ENCODE measurements around the gene ANKRD2.
A peak's percentile ranks its signal among the peaks of the same experiment; 100 is the strongest.
"Not testable (repeated sequence)": the region's sequence is repeated elsewhere in the genome, so short reads cannot be mapped to it uniquely, and the experiment has no call there.

ANKRD2 gene

GRCh38 chr10:97546456-97547270 lies 25.9 kb upstream of the ANKRD2 start:
- DNase-seq (ENCODE audit: low spot score), result no peak

DNA sequence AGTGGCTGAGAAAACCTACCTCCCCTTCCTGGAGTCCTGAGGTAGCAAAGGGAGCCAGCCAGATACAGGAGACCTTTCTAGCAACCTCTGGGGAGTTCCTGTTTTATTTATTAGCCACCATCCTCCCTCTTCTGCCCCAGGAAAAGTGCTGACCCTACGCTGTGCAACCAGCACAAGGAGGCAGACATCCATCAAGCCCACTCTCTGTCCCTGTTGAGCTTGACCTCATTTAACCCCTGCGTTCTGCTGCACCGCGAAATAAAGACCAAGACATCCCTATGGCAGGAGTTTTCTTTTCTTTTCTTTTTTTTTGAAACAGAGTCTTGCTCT lies 25.3 kb upstream of the ANKRD2 start:
- DNase-seq (ENCODE audit: low spot score), result no peak

DNA sequence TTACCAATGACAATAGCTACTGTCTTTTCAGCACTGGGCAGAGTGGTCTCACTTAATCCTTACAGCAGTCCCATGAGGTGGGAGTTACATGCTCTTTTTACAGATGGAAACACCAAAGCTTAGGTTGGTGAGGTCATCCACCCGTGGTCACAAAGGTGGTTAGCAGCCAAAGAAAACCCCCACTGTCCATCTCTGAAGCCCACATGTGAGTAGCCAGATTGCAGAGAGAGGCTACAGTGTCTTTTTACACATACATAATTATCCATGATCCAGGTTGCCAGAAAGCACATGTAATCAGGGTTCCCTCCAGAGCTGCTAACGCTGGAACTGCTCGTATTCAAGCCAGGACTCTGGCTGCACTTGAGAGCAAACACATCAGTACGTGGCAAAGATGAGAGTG lies 24.6 kb upstream of the ANKRD2 start:
- no peak for DNase-seq (ENCODE audit: low spot score)

DNA sequence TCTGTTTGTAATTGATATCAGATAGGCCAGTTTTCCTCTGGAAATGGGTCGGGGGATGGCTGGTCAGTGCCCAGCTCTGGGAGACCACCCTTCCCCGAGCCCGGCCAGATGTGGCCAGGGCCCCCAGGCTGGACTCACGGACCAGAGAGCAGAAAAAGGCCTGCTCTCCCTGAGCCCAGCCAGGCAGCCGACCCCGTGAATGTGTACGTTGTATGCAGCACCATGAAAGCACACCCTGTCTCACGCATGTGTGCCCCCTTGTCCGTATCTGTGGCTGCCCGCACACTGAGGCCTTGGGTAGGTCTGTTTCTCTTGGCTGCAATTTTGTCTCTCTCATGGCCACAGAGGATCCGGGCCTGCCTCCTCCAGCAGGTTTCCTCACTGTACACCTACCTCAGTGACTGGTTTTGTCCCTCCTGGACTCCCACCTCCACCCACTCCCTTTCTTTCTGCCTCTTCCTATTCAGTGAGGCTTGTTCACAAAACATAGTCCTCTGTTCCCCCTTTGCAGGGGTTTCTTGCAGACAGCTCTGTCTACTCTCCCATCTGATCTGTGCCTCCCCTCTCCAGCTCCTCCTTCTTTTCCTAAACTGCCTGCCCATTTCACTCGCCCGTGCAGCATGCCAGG lies 23.6 kb upstream of the ANKRD2 start:
- no peak for DNase-seq (ENCODE audit: low spot score)

- DNase-seq (ENCODE audit: low spot score), result no peak
Observed at GRCh38 chr10:97549587-97550322, 22.8 kb upstream of the ANKRD2 start.

- DNase-seq (ENCODE audit: low spot score), result no peak
Observed at GRCh38 chr10:97550336-97551149, 22.0 kb upstream of the ANKRD2 start.

GRCh38 chr10:97551271-97551670 lies 21.3 kb upstream of the ANKRD2 start:
- DNase-seq (ENCODE audit: low spot score), result no peak

DNA sequence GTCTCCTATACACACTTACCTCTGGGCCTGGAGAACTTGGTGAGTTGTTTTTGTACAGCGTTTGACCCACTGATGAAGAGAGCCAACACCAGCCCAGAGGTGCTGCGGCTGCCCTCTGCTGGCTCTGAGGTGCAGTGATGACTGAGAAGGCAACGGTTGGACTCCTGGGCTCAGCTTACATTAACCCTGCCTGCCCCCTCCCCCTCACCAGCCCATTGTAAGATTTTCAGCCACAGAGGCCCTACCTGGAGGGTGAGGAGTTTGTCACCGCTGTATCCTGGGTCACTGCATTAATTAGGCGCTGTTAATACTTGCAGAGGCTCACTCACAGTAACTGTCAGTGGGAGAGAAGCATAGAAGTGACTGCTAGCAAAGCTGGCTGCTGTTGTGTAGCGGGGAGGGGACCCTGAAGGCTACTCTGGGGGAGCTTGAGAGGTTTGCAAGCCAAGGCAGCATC lies 19.0 kb upstream of the ANKRD2 start:
- DNase-seq (ENCODE audit: low spot score), result peak; percentile 54

- DNase-seq (ENCODE audit: low spot score), result not testable (repeated sequence)
Observed at GRCh38 chr10:97554336-97554735, 18.2 kb upstream of the ANKRD2 start.

DNA sequence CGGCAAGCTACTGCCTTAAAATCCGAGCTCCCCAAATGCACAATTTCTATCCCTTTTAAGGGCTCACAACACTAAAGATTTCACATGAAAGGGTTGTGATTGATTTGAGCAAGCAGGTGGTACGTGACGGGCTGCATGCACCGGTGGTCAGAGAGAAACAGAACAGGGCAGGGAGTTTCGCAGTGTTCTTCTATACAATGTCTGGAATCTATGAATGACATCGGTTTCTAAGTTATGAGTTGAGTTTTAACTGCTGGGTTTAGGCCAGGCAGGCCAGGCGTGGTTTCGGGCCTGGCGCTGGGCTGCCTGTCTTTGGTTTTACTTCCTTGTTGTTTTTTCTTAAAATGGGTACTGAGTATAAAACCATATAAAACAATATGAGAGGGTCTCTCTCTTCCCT lies 17.0 kb upstream of the ANKRD2 start:
- DNase-seq (ENCODE audit: low spot score), result not testable (repeated sequence)

- not testable (repeated sequence) for DNase-seq (ENCODE audit: low spot score)
Observed at GRCh38 chr10:97560731-97561381, 11.7 kb upstream of the ANKRD2 start.

DNA sequence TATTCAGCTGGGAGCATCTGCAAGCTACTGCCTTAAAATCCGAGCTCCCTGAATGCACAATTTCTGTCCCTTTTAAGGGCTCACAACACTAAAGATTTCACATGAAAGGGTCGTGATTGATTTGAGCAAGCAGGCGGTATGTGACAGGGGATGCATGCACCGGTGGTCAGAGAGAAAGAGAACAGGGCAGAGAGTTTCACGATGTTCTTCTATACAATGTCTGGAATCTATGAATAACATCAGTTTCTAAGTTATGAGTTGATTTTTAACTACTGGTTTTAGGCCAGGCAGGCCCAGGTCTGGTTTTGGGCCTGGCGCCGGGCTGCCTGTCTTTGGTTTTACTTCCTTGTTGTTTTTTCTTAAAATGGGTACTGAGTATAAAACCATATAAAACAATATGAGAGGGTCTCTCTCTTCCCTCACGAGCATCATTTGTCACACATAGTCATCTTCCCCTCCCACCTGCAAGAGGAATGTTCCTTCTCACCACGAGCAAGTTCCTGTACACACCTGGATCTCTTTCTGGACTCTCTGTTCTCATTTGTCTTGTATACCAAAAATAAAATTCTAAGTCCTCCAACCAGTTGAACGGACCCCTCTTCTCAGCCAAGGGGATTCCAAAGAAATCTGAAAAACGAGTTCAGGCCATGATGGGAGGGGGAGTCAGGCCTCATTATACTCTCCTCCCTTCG lies 11.0 kb upstream of the ANKRD2 start:
- DNase-seq (ENCODE audit: low spot score), result not testable (repeated sequence)

DNA sequence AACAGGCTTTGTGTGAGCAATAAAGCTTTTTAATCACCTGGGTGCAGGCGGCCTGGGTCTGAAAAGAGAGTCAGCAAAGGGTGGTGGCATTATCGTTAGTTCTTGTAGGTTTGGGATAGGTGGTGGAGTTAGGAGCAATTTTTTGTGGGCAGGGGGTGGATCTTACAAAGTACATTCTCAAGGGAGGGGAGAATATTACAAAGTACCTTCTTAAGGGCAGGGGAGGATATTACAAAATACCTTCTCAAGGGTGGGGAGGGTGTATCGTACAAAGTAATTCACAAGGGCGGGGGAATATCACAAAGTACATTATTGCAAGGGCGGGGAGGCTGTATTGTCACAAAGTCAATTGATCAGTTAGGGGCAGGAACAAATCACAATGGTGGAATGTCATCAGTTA lies 10.2 kb upstream of the ANKRD2 start:
- DNase-seq (ENCODE audit: low spot score), result not testable (repeated sequence)

DNA sequence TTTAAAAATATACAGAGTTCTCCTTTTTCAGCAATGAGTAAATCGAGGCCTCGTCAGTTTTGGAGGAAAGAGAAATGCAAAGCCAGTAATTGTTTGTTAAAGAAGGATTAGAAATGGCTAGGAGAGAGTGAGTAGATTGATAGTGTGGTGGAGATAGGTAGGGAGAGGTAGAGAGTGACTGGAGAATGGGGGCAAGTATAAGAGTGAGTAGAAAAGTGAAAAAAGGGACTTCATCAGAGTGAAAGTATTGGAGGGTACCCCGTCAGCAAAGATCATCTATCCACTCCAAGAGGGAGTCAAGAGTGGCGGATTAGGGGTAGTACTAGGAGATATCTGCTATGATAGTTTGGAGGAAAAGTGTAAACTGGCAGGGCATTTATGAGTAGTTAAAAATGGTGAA lies 9.2 kb upstream of the ANKRD2 start:
- no peak for DNase-seq (ENCODE audit: low spot score)

- no peak for DNase-seq (ENCODE audit: low spot score)
Observed at GRCh38 chr10:97564776-97565175, 7.8 kb upstream of the ANKRD2 start.

DNA sequence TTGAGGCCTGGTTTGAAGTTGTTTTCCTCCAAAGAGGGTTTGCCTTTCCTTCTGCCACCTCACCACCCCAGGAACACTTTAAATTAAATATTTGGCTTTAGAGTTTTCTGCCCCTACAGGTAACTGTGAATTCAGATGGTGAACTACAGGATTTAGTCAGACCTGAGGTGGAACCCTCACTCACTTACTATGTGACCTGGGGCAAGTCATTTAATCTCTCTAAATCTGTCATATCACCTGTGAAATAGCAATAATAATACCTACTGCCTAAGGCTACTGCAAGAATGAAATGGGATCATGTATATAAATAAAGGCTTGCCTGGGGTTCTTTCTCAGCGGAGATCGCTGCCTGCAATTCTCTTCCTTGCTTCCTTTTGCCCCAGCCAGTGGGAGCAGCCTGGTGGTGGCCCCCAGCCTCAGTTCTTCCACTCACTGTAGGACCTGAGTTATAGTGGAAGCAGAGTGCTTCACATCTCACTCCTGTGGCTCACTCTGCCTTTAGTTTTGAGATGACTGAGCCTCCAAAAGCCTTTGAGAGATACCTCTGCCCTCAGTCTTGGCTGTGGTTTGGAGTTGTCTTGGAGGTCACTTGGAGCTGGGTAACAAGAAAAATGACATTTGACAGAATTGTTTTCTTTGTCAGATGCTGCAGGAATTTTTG lies 6.1 kb upstream of the ANKRD2 start:
- DNase-seq (ENCODE audit: low spot score), result no peak

DNA sequence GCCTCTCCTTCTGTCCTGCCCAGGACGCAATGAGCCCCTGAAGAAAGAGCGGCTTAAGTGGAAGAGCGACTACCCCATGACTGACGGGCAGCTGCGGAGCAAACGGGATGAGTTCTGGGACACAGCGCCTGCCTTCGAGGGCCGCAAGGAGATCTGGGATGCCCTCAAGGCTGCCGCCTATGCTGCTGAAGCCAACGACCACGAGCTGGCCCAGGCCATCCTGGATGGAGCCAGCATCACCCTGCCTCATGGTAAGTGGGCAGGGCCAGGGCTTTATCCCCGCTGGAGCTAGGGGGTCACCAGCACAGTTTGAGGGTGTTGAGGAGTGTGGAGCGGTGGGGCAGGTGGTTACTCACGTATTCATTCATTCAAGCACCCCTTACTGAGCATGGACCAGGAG lies 4.7 kb upstream of the ANKRD2 start:
- no peak for DNase-seq (ENCODE audit: low spot score)

GRCh38 chr10:97570146-97570788 lies 2.3 kb upstream of the ANKRD2 start:
- DNase-seq (ENCODE audit: low spot score), result no peak

- no peak for DNase-seq (ENCODE audit: low spot score)
Observed at GRCh38 chr10:97570789-97571471, 1.6 kb upstream of the ANKRD2 start.
